ENCODE measurements around the gene ITGB6. TPM values are rescaled to one million over a fixed set of nuclear protein-coding genes. Genes with fewer than 3 reads are reported as not detected.
"Not testable (repeated sequence)": the region's sequence is repeated elsewhere in the genome, so short reads cannot be mapped to it uniquely, and the experiment has no call there.

The ITGB6 gene
- total RNA-seq, 1 experiment from 2014 or later: 3.8 TPM

DNA sequence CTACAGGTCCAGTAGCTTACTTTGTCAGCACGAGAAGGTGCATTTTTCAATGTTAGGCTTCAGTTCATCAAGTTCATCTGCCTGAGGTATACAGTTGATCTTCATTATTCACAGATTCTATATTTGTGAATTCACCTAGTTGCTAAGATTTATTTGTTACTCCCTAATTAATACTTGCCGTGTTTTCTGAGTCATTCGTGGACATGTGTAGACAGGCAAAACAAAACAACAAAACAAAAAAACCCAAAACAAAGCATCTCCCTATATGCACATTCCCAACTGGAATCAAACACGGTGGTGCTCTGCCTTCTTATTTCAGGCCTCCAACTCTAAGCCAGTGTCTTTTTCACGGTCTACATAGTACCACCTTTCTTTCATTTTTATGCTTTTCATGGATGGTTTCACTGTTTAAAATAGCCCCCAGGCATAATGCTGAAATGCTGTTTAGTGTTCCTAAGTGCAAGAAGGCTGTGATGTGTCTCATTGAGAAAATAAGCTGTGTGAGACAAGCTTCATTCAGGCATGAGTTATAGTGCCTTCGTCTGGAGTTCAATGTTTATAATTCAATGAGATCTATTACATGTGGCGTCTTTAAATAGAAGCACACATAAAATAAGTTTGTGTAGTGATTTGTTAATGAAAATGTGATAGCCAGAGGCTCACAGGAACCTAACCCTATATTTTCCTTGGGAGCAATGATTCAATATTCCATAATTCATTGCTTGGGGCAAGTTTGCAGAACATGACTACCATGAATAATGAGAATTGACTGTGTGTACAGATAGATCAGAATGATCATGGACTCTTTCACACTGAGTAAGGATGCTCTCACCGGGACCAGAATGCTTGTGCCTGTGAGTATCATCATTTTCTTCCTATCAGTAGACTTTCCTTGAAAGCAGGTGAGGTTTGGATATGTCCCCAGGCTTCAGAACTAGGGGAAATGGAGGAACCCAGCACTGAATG is 24.6 kb downstream of the ITGB6 start:
- Histone ChIP-seq H3K4me1 (no peaks in the 10 kb centered on the region), H3K4me3 (no peak overlapping the region), H3K27me3 (no peaks in the 10 kb centered on the region), H3K27ac (no peak overlapping the region), H3K9me3 (replicated peaks) (no peaks in the 10 kb centered on the region), H3K36me3 (no peaks in the 10 kb centered on the region)
- DNase-seq: no peak

DNA sequence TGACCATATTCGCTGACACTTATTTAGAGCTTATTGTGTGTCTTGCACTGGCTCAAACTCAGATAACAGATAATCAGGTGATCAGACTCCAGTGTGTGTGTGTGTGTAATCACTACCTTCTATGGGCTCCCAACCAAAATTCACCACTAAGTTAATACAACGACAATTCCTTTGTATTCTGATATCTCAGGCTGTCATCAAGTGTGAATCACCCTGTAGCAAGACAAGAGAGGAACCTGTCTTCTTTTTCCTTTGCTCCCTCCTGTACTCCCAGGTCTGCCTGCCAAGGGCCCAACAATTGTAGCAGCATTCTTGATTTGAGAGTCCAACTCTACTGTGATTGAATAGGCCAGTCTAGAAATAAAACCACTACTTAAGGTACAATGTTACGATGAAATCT is 25.8 kb downstream of the ITGB6 start:
- H3K36me3 ChIP-seq: no peaks in the 10 kb centered on the region
- DNase-seq: no peak
- H3K9me3 ChIP-seq (replicated peaks): no peaks in the 10 kb centered on the region
- H3K27ac ChIP-seq: no peak overlapping the region
- no peak overlapping the region for H3K4me3 ChIP-seq
- no peaks in the 10 kb centered on the region for H3K4me1 ChIP-seq
- no peaks in the 10 kb centered on the region for H3K27me3 ChIP-seq

DNA sequence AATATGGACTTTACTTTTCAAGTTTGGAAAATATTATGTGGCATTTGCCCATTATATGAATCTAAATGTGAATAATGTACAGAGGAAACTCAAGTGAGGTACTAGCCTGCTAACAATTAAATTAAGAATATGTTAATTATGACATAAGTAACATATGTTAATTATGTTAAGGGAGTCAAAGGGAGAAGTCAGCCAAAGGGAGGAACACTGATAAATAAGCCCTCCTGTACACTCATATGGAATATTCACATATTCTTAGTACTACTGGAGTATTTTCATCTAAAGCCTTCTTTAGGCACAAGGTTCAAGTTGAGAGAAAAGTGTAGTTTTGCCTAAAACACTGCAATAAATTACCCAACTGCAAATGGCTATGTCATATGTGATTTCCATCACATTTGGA is 30.1 kb downstream of the ITGB6 start:
- H3K4me1 ChIP-seq: no peaks in the 10 kb centered on the region
- H3K9me3 ChIP-seq (replicated peaks): no peaks in the 10 kb centered on the region
- DNase-seq: no peak
- H3K4me3 ChIP-seq: no peak overlapping the region
- H3K27ac ChIP-seq: no peak overlapping the region
- no peaks in the 10 kb centered on the region for H3K36me3 ChIP-seq
- H3K27me3 ChIP-seq: no peaks in the 10 kb centered on the region

DNA sequence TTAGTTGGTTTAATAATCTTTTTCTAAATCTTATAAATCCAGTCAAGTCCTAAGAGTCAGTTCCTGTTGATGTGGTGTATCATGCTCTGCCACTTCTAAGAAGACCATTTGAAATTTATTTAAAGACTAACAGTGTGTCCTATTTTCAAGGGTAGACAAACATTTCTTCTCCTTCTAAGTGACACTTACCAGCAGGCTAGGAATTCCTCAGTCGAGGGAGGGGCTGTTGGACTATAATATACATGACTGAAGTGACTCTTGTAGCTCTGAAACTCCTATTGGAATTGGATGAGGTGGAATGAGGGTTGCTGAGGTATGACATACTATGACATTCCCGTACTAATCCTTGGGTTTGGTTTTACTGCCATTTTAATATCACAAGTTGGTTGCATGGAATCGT is 30.6 kb downstream of the ITGB6 start:
- H3K36me3 ChIP-seq: no peaks in the 10 kb centered on the region
- H3K27ac ChIP-seq: no peak overlapping the region
- no peaks in the 10 kb centered on the region for H3K27me3 ChIP-seq
- DNase-seq: no peak
- no peaks in the 10 kb centered on the region for H3K9me3 ChIP-seq (replicated peaks)
- H3K4me3 ChIP-seq: no peak overlapping the region
- no peaks in the 10 kb centered on the region for H3K4me1 ChIP-seq

DNA sequence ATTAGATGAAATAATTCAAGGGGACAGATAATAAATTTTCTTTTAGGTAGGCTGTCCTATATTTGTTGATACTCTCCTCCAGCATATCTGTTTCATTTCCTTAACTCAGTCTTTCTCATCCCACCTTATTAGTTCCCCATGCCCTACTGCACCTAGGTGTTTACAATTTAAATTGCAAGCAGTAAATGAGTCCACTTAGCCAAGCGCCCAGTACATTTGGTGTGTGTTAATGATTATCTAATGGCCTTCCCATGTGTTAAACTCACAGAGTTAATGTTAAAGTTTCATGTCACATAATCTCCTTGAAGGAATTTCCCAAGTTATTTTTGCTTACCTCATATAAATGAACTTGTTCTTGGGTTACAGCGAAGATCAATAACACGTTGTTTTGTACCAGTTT is 31.2 kb downstream of the ITGB6 start:
- no peaks in the 10 kb centered on the region for H3K36me3 ChIP-seq
- no peaks in the 10 kb centered on the region for H3K4me1 ChIP-seq
- DNase-seq: no peak
- no peak overlapping the region for H3K27ac ChIP-seq
- H3K27me3 ChIP-seq: no peaks in the 10 kb centered on the region
- H3K9me3 ChIP-seq (replicated peaks): no peaks in the 10 kb centered on the region
- H3K4me3 ChIP-seq: no peak overlapping the region

DNA sequence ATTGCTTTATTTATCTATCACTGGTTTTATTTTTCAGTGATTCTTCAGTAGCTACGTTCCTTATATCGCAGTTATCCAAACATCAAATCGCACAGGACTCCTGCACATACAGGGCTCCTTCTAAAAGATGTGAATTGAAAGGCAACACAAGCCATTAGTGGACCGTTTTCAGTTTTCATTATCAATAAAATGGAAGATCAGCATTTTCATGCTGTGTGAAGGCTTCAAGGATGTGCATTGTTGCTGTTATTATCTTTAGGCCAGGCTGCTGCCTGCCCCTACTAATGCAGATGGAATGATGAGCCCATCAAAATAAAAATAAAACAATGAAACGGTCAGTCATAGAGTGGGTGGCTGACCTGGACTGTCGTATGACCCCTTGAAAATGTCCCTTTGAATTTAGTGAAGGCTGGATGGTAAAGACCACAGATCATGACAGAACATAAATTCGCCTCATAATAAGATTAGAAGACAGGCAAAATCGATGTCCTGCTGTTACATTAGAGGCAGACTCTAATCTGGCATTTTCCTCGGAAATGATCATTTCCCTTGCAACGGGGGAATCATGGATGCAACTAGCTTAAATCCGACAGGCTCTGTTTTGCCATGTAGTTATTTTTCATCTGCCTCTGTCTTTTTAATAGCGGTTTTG is 32.9 kb downstream of the ITGB6 start:
- no peak for DNase-seq
- Histone ChIP-seq H3K4me1 (no peaks in the 10 kb centered on the region), H3K4me3 (no peak overlapping the region), H3K36me3 (no peaks in the 10 kb centered on the region), H3K27ac (no peak overlapping the region), H3K9me3 (replicated peaks) (no peaks in the 10 kb centered on the region), H3K27me3 (no peaks in the 10 kb centered on the region)

DNA sequence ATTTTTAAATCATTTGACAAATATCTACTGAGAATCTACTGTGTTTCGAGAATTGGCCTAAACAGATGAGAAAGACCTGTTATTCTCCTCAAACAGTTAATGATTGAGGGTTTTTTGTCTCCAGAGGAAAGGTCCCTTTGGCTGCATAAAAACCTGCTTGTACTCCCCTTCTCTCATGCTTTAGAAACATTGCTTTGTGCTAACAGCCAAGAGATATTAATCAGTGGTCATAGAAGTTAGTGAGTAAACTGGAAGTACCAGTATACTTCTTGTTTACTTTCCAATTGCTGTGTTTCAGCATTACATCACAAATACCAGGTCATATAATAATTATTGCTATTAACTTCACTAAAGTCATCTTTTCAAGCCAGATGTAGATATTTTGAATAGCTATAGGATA is 34.1 kb downstream of the ITGB6 start:
- Histone ChIP-seq H3K27ac (no peak overlapping the region), H3K27me3 (no peaks in the 10 kb centered on the region), H3K4me1 (no peaks in the 10 kb centered on the region), H3K36me3 (no peaks in the 10 kb centered on the region), H3K4me3 (no peak overlapping the region), H3K9me3 (replicated peaks) (no peaks in the 10 kb centered on the region)
- DNase-seq: no peak

DNA sequence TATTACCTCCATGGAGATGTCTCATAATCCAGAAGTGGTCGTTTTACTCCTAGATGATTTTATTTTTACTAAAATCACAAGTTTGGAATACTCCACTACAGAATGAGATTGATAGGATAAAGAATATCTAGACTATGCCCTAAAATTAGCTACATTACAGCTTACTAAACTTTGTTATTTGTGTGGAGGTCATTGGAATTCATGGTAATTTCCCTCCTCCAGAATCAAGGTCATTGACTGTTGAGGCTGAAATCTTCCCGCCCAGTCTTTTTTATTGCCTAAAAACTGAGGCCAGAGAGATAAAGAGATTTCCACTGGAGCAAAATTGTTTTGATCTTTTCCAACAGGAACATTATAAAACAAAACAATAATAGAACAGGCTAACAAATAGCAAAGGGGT is 35.0 kb downstream of the ITGB6 start:
- Histone ChIP-seq H3K4me3 (no peak overlapping the region), H3K9me3 (replicated peaks) (no peaks in the 10 kb centered on the region), H3K4me1 (no peaks in the 10 kb centered on the region), H3K27ac (no peak overlapping the region), H3K36me3 (no peaks in the 10 kb centered on the region), H3K27me3 (no peaks in the 10 kb centered on the region)
- DNase-seq: no peak

DNA sequence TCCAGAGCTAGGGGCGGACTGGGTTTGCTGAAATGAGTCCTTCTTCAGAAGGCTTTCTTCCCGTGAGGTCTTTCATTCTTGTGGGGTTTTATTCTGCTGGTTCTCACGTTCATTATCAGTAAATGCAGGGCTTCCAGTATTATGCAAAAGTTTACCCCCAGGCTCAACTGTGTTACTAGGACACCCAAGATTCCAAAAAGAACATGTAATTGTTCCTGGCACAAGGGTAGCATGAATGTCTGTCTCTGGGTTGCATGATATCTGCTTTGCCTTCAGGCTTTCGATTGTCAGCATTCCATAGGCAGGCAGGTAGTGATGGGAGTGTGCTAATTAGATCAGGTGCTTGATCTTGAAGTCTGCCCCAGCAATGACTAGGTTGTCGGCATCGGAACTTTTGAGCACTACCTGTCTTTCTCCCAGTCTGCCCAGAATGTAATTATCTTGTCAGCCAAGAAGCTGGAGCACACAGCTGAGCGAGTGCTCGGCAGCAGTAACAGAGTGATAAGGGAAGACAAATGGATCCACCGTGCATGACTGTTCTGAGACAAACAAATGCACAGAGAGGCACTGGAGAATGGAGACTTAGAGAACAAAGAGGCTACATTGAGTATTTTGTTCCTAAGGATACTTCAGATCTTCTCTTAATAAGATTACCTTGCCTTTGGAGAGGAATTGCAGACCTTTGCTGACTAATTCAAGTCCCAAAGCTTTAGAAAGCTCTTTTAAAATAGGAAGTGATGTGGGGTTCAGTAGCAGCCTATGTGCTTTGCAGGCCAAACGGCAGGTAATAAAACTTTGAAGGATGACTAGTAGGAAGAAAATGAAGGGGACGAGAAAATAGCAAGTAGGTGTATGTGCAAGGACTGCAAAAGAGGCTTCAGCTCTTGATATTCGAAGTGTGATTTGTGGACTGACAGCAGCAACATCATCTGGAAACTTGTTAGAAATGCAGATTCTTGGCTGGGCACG is 41.9 kb downstream of the ITGB6 start:
- Histone ChIP-seq H3K9me3 (replicated peaks) (no peaks in the 10 kb centered on the region), H3K4me1 (no peaks in the 10 kb centered on the region), H3K36me3 (no peaks in the 10 kb centered on the region; the same call in 1 of the 2 replicates), H3K4me3 (no peak overlapping the region), H3K27me3 (no peaks in the 10 kb centered on the region), H3K27ac (no peak overlapping the region)
- DNase-seq: no peak

DNA sequence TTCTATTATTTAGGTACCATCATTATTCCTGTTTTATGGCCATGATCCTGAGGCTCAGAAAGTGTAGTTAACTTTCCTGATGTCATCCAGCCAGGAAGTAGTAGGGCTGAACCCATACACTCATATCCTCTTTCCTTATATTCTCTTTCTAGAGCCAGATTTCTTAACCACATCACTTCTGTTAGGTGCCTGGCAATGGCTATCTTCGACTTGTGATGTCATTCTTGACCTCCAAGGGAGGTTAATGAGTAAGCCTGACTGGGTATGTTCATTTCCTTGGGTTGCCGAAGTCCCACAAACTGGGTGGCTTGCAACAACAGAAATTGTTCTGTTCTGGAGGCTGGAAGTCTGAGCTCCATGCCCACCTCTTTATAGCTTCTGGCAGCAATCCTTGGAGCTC is 43.4 kb downstream of the ITGB6 start:
- H3K27me3 ChIP-seq: no peaks in the 10 kb centered on the region
- no peak for DNase-seq
- H3K27ac ChIP-seq: no peak overlapping the region
- H3K9me3 ChIP-seq (replicated peaks): no peaks in the 10 kb centered on the region
- H3K4me1 ChIP-seq: no peaks in the 10 kb centered on the region
- H3K36me3 ChIP-seq: no peaks in the 10 kb centered on the region; the same call in 1 of the 2 replicates
- H3K4me3 ChIP-seq: no peak overlapping the region

DNA sequence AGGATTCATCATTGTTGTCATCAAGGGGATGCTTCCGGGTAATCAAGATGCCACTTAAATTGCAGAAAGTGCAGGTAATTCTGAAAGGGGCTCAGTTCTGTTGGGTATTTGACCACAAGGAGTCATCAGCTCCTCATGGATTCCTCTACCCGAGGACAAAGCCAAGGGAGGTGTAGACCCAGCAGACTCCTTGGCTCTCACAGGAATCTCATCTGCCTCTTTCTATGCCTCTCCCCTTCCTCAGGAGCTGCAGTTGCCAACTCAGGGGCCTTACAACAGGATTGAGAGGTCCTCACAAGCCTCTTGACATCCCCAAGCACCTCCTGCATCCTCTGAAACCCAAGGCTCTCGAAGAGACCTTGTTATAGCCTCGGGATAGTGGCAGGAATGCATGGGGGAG is 44.0 kb downstream of the ITGB6 start:
- Histone ChIP-seq H3K27me3 (no peaks in the 10 kb centered on the region), H3K4me3 (no peak overlapping the region), H3K9me3 (replicated peaks) (no peaks in the 10 kb centered on the region), H3K27ac (no peak overlapping the region), H3K36me3 (no peaks in the 10 kb centered on the region; the same call in 1 of the 2 replicates), H3K4me1 (no peaks in the 10 kb centered on the region)
- peak in 1 of 2 experiments; percentile 12 for DNase-seq

DNA sequence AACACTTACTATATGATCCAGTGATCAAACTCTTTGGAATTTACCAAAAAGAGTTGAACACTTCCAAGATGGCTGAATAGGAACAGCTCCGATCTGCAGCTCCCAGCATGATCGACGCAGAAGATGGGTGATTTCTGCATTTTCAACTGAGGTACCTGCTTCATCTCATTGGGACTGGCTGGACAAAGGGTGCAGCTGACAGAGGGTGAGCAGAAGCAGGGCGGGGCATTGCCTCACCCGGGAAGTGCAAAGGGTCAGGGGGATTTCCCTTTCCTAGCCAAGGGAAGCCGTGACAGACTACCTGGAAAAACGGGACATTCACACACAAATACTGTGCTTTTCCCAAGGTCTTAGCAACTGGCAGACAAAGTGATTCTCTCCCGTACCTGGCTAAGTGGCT is 51.7 kb downstream of the ITGB6 start:
- H3K27me3 ChIP-seq; H3K4me1 ChIP-seq; H3K27ac ChIP-seq; H3K9me3 ChIP-seq (replicated peaks); DNase-seq; H3K36me3 ChIP-seq: not testable (repeated sequence)
- H3K4me3 ChIP-seq: peak overlapping the region; percentile 30; the same call in 1 of the 2 replicates

DNA sequence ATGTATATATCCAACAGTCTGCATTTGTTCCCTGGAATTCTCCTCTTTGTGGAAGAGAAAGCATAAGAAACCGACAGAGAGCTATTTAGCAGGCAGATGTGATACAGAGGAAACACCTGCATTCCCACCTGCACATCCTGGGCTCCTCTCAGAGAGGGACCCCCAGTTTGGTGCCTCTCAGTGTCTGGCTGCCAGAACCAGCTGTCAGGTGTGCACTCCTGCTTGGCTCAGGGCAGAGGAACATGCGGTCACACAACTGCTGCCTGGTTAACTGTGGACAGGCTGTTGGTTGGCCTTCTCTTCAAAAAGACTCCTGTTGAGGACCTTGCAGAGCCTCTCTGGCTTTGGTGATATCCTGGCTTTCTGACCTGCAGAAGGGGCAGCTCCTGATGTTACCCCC is 54.6 kb downstream of the ITGB6 start:
- DNase-seq: no peak
- Histone ChIP-seq H3K36me3 (no peaks in the 10 kb centered on the region), H3K4me3 (no peak overlapping the region), H3K27me3 (no peaks in the 10 kb centered on the region), H3K9me3 (replicated peaks) (no peaks in the 10 kb centered on the region; the same call in 1 of the 2 replicates), H3K27ac (no peak overlapping the region), H3K4me1 (no peaks in the 10 kb centered on the region; the same call in 1 of the 2 replicates)

DNA sequence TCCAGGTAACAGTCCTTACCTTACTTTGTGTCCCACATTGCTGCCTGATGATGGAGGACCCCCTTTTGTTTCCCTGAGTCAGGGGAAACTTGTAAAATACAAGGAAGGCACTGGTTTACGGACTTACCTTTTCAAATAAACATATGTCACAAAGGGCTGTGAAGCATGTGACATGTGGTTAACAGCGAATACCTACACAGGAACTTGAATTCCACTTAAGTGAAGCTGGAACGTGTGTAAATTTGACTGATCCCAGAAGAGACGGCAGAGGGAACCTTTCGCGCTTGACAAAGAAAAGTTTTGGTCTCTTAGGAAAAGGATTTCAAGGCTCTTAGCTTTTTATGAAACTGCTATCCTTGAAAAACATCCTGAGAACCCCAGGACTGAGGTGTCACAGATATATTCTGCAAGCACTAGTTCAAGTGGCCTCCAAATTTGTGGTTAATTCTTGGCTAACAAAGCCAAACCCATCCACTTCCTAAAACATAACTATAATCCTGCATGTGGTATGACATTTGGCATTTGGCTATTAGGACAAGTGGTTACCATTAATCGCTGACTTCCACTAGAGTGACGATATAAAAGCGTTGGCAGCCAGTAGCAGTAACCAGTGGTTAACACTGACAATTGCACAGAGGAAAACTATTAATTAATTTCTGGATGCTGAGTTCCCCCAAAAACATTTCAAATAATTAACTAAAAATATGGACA is 55.6 kb downstream of the ITGB6 start:
- Histone ChIP-seq H3K9me3 (replicated peaks) (no peaks in the 10 kb centered on the region), H3K27ac (no peak overlapping the region), H3K36me3 (no peaks in the 10 kb centered on the region), H3K4me1 (no peaks in the 10 kb centered on the region; the same call in 1 of the 2 replicates), H3K4me3 (no peak overlapping the region), H3K27me3 (no peaks in the 10 kb centered on the region)
- peak in 1 of 2 experiments; percentile 31 for DNase-seq
